ENCODE measurements around the gene LAMTOR1. TPM values are rescaled to one million over a fixed set of nuclear protein-coding genes. Genes with fewer than 3 reads are reported as not detected.

Gene LAMTOR1
- total RNA-seq = 145 and 149 TPM in 2 replicates

GRCh38 chr11:72102946-72103753 lies at the start of gene LAMTOR1:
LAMTOR1 (minus strand) TSS chr11:72103297; CDS start chr11:72103224, 73 bp downstream.

GRCh38 chr11:72135473-72135872 lies 32.4 kb upstream of the LAMTOR1 start, which contains the start of gene FOLR3:
FOLR3 (plus strand) TSS chr11:72135725; CDS start chr11:72135953, 228 bp downstream.

GRCh38 chr11:72112143-72112977 lies 9.3 kb upstream of the LAMTOR1 start, which contains the start of gene ANAPC15:
ANAPC15 (minus strand) TSS chr11:72112695; CDS start chr11:72111276, 1,419 bp downstream.

GRCh38 chr11:72105888-72106287 lies 2.8 kb upstream of the LAMTOR1 start, which contains the start of gene TOMT:
TOMT (plus strand) TSS chr11:72105924; CDS start chr11:72105952, 28 bp downstream.

GRCh38 chr11:72080326-72081183 lies 22.5 kb downstream of the LAMTOR1 start, which contains the start of the genes LRRC51 and NUMA1:
LRRC51 (plus strand) TSS chr11:72080850; CDS start chr11:72089084, 8,234 bp downstream.
NUMA1 (minus strand) TSS chr11:72080542; CDS start chr11:72035943, 44,599 bp downstream.

Other genes with a start within 250 kb of the LAMTOR1 start
- gene DEFB131B, start 224.8 kb downstream of the LAMTOR1 start, total RNA-seq = not detected in 2 replicates
- 4.9 and 6.1 TPM in 2 replicates for gene XNDC1N, start 174.7 kb downstream of the LAMTOR1 start, total RNA-seq
- gene RNF121, start 174.3 kb downstream of the LAMTOR1 start, total RNA-seq = 20.2 and 22.4 TPM in 2 replicates
- 0.45 and 1.0 TPM in 2 replicates for gene IL18BP, start 104.4 kb downstream of the LAMTOR1 start, total RNA-seq
- 119 and 128 TPM in 2 replicates for gene NUMA1, start 22.8 kb downstream of the LAMTOR1 start, total RNA-seq
- gene LRRC51, start 22.4 kb downstream of the LAMTOR1 start, total RNA-seq = 4.6 and 10.9 TPM in 2 replicates
- 0.15 TPM in 1 of 2 replicates, not detected in the other for gene TOMT, start 2.6 kb upstream of the LAMTOR1 start, total RNA-seq
- gene ANAPC15, start 9.4 kb upstream of the LAMTOR1 start, total RNA-seq = 64.4 and 69.4 TPM in 2 replicates
- not detected in 2 replicates for gene FOLR3, start 32.4 kb upstream of the LAMTOR1 start, total RNA-seq
- gene FOLR1, start 88.8 kb upstream of the LAMTOR1 start, total RNA-seq = not detected in 2 replicates
- not detected in 2 replicates for gene FOLR2, start 113.5 kb upstream of the LAMTOR1 start, total RNA-seq
- 51.9 and 67.9 TPM in 2 replicates for gene INPPL1, start 121.5 kb upstream of the LAMTOR1 start, total RNA-seq
- not detected in 2 replicates for gene PHOX2A, start 140.9 kb upstream of the LAMTOR1 start, total RNA-seq

Data from bronchus fibroblast of lung (primary cell).